Measurements from ENCODE around the gene EVC.
A peak's percentile ranks its signal among the peaks of the same experiment; 100 is the strongest.

EVC gene

DNA sequence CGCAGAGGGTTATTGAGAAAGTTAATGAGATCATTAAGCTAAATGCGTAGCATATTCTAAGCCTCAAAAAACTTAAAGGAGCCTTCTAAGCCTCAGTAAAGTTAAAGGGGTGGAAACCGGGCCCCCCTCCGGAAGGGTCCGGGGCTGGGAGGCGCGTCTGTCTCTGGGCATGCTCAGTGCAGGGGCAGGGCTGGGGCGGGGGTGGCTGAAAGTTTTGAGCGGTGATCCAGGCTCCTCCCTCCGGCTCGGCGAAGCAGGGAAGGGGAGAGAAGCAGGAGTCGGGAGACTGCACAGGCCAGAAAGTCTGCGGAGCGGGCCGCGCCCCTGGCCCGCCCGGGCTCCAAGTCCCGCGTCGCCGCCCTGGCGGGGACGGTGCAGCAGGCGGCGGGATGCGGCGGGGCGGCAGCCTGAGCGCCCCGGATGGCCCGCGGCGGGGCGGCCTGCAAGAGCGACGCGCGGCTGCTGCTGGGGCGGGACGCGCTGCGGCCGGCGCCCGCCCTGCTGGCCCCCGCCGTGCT is at the start of gene EVC:
EVC (plus strand) TSS at position 241 of the 518 bp plus-strand sequence; CDS start at position 421, 180 bp downstream.
- TF ChIP-seq, protein P1, sequence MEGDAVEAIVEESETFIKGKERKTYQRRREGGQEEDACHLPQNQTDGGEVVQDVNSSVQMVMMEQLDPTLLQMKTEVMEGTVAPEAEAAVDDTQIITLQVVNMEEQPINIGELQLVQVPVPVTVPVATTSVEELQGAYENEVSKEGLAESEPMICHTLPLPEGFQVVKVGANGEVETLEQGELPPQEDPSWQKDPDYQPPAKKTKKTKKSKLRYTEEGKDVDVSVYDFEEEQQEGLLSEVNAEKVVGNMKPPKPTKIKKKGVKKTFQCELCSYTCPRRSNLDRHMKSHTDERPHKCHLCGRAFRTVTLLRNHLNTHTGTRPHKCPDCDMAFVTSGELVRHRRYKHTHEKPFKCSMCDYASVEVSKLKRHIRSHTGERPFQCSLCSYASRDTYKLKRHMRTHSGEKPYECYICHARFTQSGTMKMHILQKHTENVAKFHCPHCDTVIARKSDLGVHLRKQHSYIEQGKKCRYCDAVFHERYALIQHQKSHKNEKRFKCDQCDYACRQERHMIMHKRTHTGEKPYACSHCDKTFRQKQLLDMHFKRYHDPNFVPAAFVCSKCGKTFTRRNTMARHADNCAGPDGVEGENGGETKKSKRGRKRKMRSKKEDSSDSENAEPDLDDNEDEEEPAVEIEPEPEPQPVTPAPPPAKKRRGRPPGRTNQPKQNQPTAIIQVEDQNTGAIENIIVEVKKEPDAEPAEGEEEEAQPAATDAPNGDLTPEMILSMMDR (IDR thresholded peaks at IDR 0.05; ENCODE audit: low read depth, low read length) = no peak
- peak within 1 kb of the TSS; percentile 66 for H3K4me3 ChIP-seq (ENCODE audit: low read depth, low read length)
- in situ Hi-C loops (cut with HindIII; ENCODE audit: low sequenced_read_pairs) = no loop called here
- DNase-seq (ENCODE audit: low read depth, low spot score) = peak; percentile 81

DNA sequence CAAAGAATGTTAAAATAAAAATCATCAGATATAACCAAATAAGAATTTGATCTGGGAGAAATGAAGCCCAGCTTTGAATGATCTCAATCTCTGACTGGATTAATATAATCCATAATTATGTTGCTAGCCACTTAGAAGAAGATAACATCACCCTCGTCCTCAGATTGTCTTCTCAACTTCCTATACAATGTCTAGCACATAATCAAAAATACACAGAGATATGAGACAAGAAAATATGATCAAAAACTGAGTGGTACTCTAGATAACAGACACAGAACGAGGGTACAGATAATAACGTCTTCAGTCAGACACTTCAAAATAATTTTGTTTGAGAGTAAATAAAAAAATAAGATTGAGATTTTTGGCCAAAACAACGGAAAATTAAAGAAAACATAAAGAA is 49.8 kb upstream of the EVC start:
- in situ Hi-C loops (cut with HindIII; ENCODE audit: low sequenced_read_pairs) = no loop called here
- TF ChIP-seq, protein P1 (IDR thresholded peaks at IDR 0.05; ENCODE audit: low read depth, low read length) = no peak
- DNase-seq (ENCODE audit: low read depth, low spot score) = no peak
- no peak overlapping the region for H3K4me3 ChIP-seq (ENCODE audit: low read depth, low read length)

DNA sequence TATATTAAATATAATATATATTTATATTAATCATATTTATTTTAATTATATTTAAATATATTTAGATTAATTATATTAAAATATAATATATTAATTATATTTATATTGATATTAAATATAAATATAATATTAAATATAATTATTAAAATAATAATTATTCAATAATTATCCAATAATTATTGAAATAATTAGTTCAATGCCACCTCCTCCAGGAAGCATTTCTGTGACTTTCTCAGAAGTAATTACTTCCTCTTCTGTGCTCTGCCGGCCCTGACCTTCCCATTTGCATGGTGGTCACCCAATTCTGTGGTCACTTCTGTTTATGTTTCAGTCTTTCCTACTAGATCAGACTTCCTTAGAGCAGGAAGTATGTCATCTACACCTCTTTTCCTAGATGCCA is 48.4 kb upstream of the EVC start:
- TF ChIP-seq, protein P1 (IDR thresholded peaks at IDR 0.05; ENCODE audit: low read depth, low read length) = no peak
- DNase-seq (ENCODE audit: low read depth, low spot score) = no peak
- no peak overlapping the region for H3K4me3 ChIP-seq (ENCODE audit: low read depth, low read length)
- in situ Hi-C loops (cut with HindIII; ENCODE audit: low sequenced_read_pairs) = no loop called here

DNA sequence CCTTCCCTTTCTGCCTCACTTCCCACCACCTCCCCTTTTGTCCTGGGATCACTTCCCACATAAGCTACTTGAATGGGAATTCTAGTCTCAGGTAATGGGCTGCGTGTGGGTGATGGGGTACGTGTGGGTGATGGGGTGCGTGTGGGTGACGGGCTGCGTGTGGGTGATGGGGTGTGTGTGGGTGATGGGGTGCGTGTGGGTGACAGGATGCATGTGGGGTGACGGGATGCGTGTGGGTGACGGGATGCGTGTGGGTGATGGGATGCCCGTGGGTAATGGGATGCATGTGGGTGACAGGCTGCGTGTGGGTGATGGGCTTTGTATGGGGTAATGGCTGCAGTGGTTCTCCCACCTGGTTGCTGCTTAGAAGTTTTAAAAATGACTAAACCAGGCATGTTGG is 46.2 kb upstream of the EVC start:
- no peak for DNase-seq (ENCODE audit: low read depth, low spot score)
- in situ Hi-C loops (cut with HindIII; ENCODE audit: low sequenced_read_pairs) = no loop called here
- H3K4me3 ChIP-seq (ENCODE audit: low read depth, low read length) = no peak overlapping the region
- TF ChIP-seq, protein P1 (IDR thresholded peaks at IDR 0.05; ENCODE audit: low read depth, low read length) = no peak

- in situ Hi-C loops (cut with HindIII; ENCODE audit: low sequenced_read_pairs) = no loop called here
- no peak overlapping the region for H3K4me3 ChIP-seq (ENCODE audit: low read depth, low read length)
- TF ChIP-seq, protein P1 (IDR thresholded peaks at IDR 0.05; ENCODE audit: low read depth, low read length) = no peak
- DNase-seq (ENCODE audit: low read depth, low spot score) = no peak
Observed at GRCh38 chr4:5666741-5667140, 44.3 kb upstream of the EVC start.

DNA sequence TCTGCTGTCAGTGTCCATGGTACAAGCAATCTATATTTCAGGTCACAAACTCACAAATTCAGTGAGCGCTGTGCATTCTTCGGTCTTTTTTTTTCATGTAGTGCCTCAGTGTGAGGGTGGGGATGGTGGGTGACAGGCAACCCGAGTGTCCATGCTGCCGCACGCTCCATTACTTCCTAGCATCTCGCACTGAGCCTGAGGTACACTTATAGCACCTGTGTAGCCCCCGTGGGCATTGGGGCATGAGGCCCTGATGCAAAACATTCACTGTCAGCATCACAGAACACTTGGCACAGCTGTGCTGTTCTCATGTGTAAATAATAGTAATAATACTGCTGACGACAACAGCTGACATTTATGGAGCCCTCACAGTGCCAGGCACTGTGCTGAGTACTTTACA is 34.2 kb upstream of the EVC start:
- no peak overlapping the region for H3K4me3 ChIP-seq (ENCODE audit: low read depth, low read length)
- in situ Hi-C loops (cut with HindIII; ENCODE audit: low sequenced_read_pairs) = no loop called here
- TF ChIP-seq, protein P1 (IDR thresholded peaks at IDR 0.05; ENCODE audit: low read depth, low read length) = no peak
- no peak for DNase-seq (ENCODE audit: low read depth, low spot score)

- in situ Hi-C loops (cut with HindIII; ENCODE audit: low sequenced_read_pairs) = no loop called here
- H3K4me3 ChIP-seq (ENCODE audit: low read depth, low read length) = no peak overlapping the region
- DNase-seq (ENCODE audit: low read depth, low spot score) = no peak
- TF ChIP-seq, protein P1 (IDR thresholded peaks at IDR 0.05; ENCODE audit: low read depth, low read length) = no peak
Observed at GRCh38 chr4:5678977-5679376, 32.0 kb upstream of the EVC start.

Measured in astrocyte of the spinal cord (primary cell).